GM12878 (cell line): ENCODE results near the gene MOCS1. TPM values are rescaled to one million over a fixed set of nuclear protein-coding genes. Genes with fewer than 3 reads are reported as not detected.

ENCODE experiments used
- ATAC-seq: fragments of 200-7000 bp; cut with Tn5 transposase; 3 replicates; pipeline ENCODE4 v1.9.1; 2020; ENCODE audit warnings: mild to moderate bottlenecking, moderate library complexity
- BruUV-seq: library from RNA; stranded (reverse); fragments of 400-500 nt; replicated peaks from 2 replicates; lab custom pipeline; 2021; lab: Mats Ljungman, UMichigan
- CTCF ChIA-PET: fragments of 300-600 bp; sonication (Branson Sonifier 250); formaldehyde crosslinking; extraction: SDS; loops from one replicate; lab custom pipeline; 2021; ENCODE audit warnings: inconsistent platforms; lab: Yijun Ruan, JAX
- POLR2A ChIA-PET: fragments of 350-600 bp; formaldehyde crosslinking; extraction: SDS; loops from one replicate; lab custom pipeline; 2021; ENCODE audit warnings: inconsistent platforms; lab: Charles Lee
- RAD21 ChIA-PET: fragments of 300-600 bp; sonication (Branson Sonifier 250); formaldehyde crosslinking; loops from one replicate; lab custom pipeline; 2023; ENCODE audit warnings: antibody characterized with exemption; ENCODE audit not compliant: unreplicated experiment; lab: Charles Lee
- SMC1A ChIA-PET: fragments of 300-600 bp; sonication (Branson Sonifier 250); formaldehyde crosslinking; loops from one replicate; lab custom pipeline; 2023; ENCODE audit not compliant: unreplicated experiment, uncharacterized antibody; lab: Charles Lee
- DNase-seq: peaks from one replicate; pipeline ENCODE4 v3.0.0-alpha.2; 2011; ENCODE audit warnings: low read depth, low spot score
- FAIRE-seq: peaks from 3 replicates; lab custom pipeline; 2011; peaks lifted over from hg19 to GRCh38; lab: Jason Lieb, UNC
- H2AFZ ChIP-seq: 2 replicates; pipeline ENCODE4 v1.6.0; 2011; ENCODE audit warnings: low read depth, low read length, control low read depth; ENCODE audit not compliant: control insufficient read depth
- H3K27ac ChIP-seq: 2 replicates; pipeline ENCODE4 v1.5.1; 2011; ENCODE audit warnings: control low read depth; ENCODE audit not compliant: control insufficient read depth, insufficient read depth
- H3K27me3 ChIP-seq, 2 experiments: replicated peaks in 1 of 2; 2 replicates each; pipeline versions ENCODE4 v1.6.0 to v1.6.1; 2011; ENCODE audit warnings: low read length in 1 of 2; ENCODE audit not compliant: control insufficient read depth in 2 of 2, insufficient read depth in 2 of 2
- H3K36me3 ChIP-seq, 2 experiments: 2 replicates each; pipeline ENCODE4 v1.5.1; 2011; ENCODE audit warnings: low read length in 1 of 2; ENCODE audit not compliant: control insufficient read depth in 2 of 2, insufficient read depth in 2 of 2
- H3K4me1 ChIP-seq: 2 replicates; pipeline ENCODE4 v1.6.1; 2011; ENCODE audit warnings: mild to moderate bottlenecking, low read length, moderate library complexity, mixed read lengths; ENCODE audit not compliant: control insufficient read depth, insufficient read depth
- H3K4me2 ChIP-seq: 2 replicates; pipeline ENCODE4 v1.6.0; 2011; ENCODE audit warnings: control low read depth; ENCODE audit not compliant: control insufficient read depth, insufficient read depth
- H3K4me3 ChIP-seq: fragments of 200-600 bp; sonication (generic); 2 replicates; pipeline ENCODE4 v1.5.1; 2016
- H3K79me2 ChIP-seq: 2 replicates; pipeline ENCODE4 v1.6.0; 2011; ENCODE audit warnings: low read length; ENCODE audit not compliant: control insufficient read depth, insufficient read depth
- H3K9ac ChIP-seq: 2 replicates; pipeline ENCODE4 v1.8.0; 2011; ENCODE audit warnings: low read length, control low read depth, mixed read lengths; ENCODE audit not compliant: control insufficient read depth, insufficient read depth
- H3K9me3 ChIP-seq: replicated peaks from 3 replicates; pipeline ENCODE4 v1.5.1; 2011; ENCODE audit warnings: mild to moderate bottlenecking, low read length; ENCODE audit not compliant: control insufficient read depth, insufficient read depth
- H4K20me1 ChIP-seq: 2 replicates; pipeline ENCODE4 v1.6.0; 2011; ENCODE audit not compliant: control insufficient read depth, insufficient read depth
- HCFC1 ChIP-seq: fragments of 150-350 bp; IDR thresholded peaks from 2 replicates; pipeline ENCODE4 v1.6.1; 2014; ENCODE audit warnings: low read length
- IKZF2 ChIP-seq, 2 experiments: fragments of 450-650 bp; IDR thresholded peaks; 2 replicates each; pipeline ENCODE4 v1.6.1; 2017; ENCODE audit warnings: mild to moderate bottlenecking in 2 of 2, moderate library complexity in 2 of 2
- IRF4 ChIP-seq: IDR thresholded peaks from 2 replicates; pipeline ENCODE4 v1.6.1; 2011; ENCODE audit warnings: low read depth, low read length
- KAT2A ChIP-seq: conservative IDR thresholded peaks from 2 replicates; pipeline ENCODE4 v1.6.1; 2011; ENCODE audit warnings: low read depth, low read length; ENCODE audit not compliant: control insufficient read depth
- MXI1 ChIP-seq: fragments of 150-350 bp; IDR thresholded peaks from 2 replicates; pipeline ENCODE4 v1.6.1; 2011; ENCODE audit warnings: low read depth, mild to moderate bottlenecking, inconsistent platforms, low read length, improper control_type of control experiment
- POLR2AphosphoS5 ChIP-seq: IDR thresholded peaks from 2 replicates; pipeline ENCODE4 v1.6.1; 2011; ENCODE audit warnings: mild to moderate bottlenecking, low read length, inconsistent platforms
- SMAD1 ChIP-seq: fragments of 450-650 bp; IDR thresholded peaks from 2 replicates; pipeline ENCODE4 v1.6.1; 2018; ENCODE audit warnings: mild to moderate bottlenecking, low read depth; ENCODE audit not compliant: partially characterized antibody
- TCF3 ChIP-seq: IDR thresholded peaks from 2 replicates; pipeline ENCODE4 v1.6.1; 2012; ENCODE audit warnings: low read depth, mild to moderate bottlenecking, low read length, borderline replicate concordance; ENCODE audit not compliant: insufficient read depth
- WGBS: methylation state at CpG from one replicate; pipeline ENCODE4 v1.1.6; 2016; ENCODE audit warnings: low lambda C conversion rate; ENCODE audit not compliant: insufficient replicate concordance, insufficient coverage; ENCODE audit errors: missing lambda C conversion rate; 5-methylcytosine and 5-hydroxymethylcytosine counted together
- in situ Hi-C: fragments of 300-500 bp; cut with MboI; formaldehyde crosslinking; loops from 9 replicates; pipeline ENCODE4 v1.14.3; 2018; ENCODE audit warnings: mixed read lengths
- intact Hi-C: fragments of 100-400 bp; cut with micrococcal nuclease; formaldehyde crosslinking; loops from one replicate; pipeline ENCODE4 v1.14.2; 2022; ENCODE audit not compliant: unreplicated experiment
- polyA plus RNA-seq, 11 experiments: library from polyadenylated mRNA; depleted of rRNA in 4 of 11; unstranded in 6 of 11; stranded (reverse) in 5 of 11; fragments of >200 nt; fragmentation: Nextera tagmentation in 4 of 11; fragmentation: Illumina TruSeq in 1 of 11; extraction: Ambion mirVana in 4 of 11; extraction: Trizol in 1 of 11; gene quantifications; 1 replicate in 1 of 11; 2 replicates in 10 of 11; pipeline versions ENCODE4 v1.2.1 to v1.2.3, GENCODE V29; 2011 to 2016; ENCODE audit warnings: inconsistent platforms in 2 of 11, missing spikeins in 2 of 11, low read depth in 1 of 11
- total RNA-seq, 4 experiments: library from RNA; depleted of rRNA in 3 of 4; stranded (reverse); fragments of >200 nt in 3 of 4; fragmentation: Illumina TruSeq in 1 of 4; extraction: Trizol in 1 of 4; gene quantifications; 2 replicates each; pipeline versions ENCODE4 v1.2.1 to v1.2.3, GENCODE V29; 2013 to 2021
- TF ChIP-seq, protein P1 (sequence below): IDR thresholded peaks from 2 replicates; pipeline ENCODE4 v1.6.1; 2011; ENCODE audit warnings: low read depth, low read length, improper control_type of control experiment, borderline replicate concordance

Gene MOCS1
- total and polyA plus RNA-seq, 10 of the 15 experiments (the other 5 are each of a cell fraction or from before 2014, with no cell fraction given): 0.02 to 5.4 (median 0.16) TPM; not detected in 2

GRCh38 chr6:39904946-39905639, 29.2 kb downstream of the MOCS1 start:
- H4K20me1 ChIP-seq: no peaks in the 10 kb centered on the region
- TF ChIP-seq KAT2A (no peak), HCFC1 (no peak), TCF3 (no peak), IRF4 (no peak), IKZF2 (IDR thresholded peaks at IDR 0.05) (no peak), SMAD1 (no peak), POLR2AphosphoS5 (no peak), MXI1 (no peak)
- TF ChIP-seq, protein P1, sequence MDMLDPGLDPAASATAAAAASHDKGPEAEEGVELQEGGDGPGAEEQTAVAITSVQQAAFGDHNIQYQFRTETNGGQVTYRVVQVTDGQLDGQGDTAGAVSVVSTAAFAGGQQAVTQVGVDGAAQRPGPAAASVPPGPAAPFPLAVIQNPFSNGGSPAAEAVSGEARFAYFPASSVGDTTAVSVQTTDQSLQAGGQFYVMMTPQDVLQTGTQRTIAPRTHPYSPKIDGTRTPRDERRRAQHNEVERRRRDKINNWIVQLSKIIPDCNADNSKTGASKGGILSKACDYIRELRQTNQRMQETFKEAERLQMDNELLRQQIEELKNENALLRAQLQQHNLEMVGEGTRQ: no peak
- FAIRE-seq (no peak), ATAC-seq (no peak), DNase-seq (no peak)
- H3K9me3 ChIP-seq: no peaks in the 10 kb centered on the region
- CTCF ChIA-PET: interaction anchor here (1.7 kb wide), 1 partner anchor 114 kb away, joined by 6 read pairs; no protein-coding TSS in a partner anchor
- POLR2A ChIA-PET: no interaction called here
- in situ Hi-C loops: no loop called here
- 25% methylated on average over 4 of the region's 4 CpGs for WGBS
- no peaks in the 10 kb centered on the region for H3K79me2 ChIP-seq
- no peaks in the 10 kb centered on the region for H3K36me3 ChIP-seq
- no peak overlapping the region for H3K9ac ChIP-seq
- SMC1A ChIA-PET: interaction anchor here (0.9 to 1.7 kb wide), 3 partner anchors 10 to 428 kb away, joined by 3 read pairs; no protein-coding TSS in a partner anchor
- peaks cover 0 to 1% of the 10 kb centered on the region in 2 experiments; a peak in 1 of 4 replicates for H3K27me3 ChIP-seq
- no peaks in the 10 kb centered on the region for H3K4me1 ChIP-seq
- RAD21 ChIA-PET: no interaction called here
- no TSS peak for BruUV-seq
- intact Hi-C loops: no loop called here
- H3K27ac ChIP-seq: no peak overlapping the region
- no peak overlapping the region for H3K4me2 ChIP-seq
- H3K4me3 ChIP-seq: no peak overlapping the region
- no peak overlapping the region for H2AFZ ChIP-seq
